Anterior cingulate cortex (tissue), 58 donors: ENCODE data around the gene CTXN1.
"Not testable (repeated sequence)": the region's sequence is repeated elsewhere in the genome, so short reads cannot be mapped to it uniquely, and the experiment has no call there.

Experiments used
- DNase-seq, 58 donors: peaks; one replicate each; lab custom pipeline; 2025; lab: John Stamatoyannopoulos, UW

CTXN1 gene

GRCh38 chr19:7926021-7926726 lies at the start of gene CTXN1:
Gene CTXN1 (minus strand): TSS chr19:7926135. CDS start chr19:7925538, 597 bp downstream.
- peak in 42 of 58 donors; percentile 6 to 80 (median 45) for DNase-seq

DNA sequence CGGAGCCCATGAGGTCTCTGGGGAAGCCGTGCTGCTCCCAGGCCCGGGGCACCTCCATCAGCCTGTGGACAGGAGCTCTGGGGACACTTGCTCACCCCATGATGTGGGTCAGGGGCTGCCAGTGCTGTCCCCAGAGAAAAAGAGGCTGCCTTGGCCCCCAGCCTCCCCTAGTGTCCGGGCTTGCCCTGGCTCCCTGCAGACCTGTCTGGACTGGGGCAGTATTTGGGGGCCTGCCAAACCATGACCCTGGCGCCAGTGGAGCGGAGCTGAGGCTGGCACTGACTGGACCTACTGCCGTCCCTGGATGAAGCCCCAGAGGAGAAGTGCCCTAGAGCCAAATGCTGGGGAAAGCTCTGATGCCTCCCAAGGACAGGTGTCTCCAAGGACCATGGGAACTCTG lies 49.1 kb upstream of the CTXN1 start:
- peak in 53 of 58 donors; percentile 3 to 82 (median 59) for DNase-seq

- DNase-seq, result peak in 53 of 58 donors; percentile 6 to 79 (median 54)
These were observed 47.9 kb upstream of the CTXN1 start for GRCh38 chr19:7973883-7974282.

DNA sequence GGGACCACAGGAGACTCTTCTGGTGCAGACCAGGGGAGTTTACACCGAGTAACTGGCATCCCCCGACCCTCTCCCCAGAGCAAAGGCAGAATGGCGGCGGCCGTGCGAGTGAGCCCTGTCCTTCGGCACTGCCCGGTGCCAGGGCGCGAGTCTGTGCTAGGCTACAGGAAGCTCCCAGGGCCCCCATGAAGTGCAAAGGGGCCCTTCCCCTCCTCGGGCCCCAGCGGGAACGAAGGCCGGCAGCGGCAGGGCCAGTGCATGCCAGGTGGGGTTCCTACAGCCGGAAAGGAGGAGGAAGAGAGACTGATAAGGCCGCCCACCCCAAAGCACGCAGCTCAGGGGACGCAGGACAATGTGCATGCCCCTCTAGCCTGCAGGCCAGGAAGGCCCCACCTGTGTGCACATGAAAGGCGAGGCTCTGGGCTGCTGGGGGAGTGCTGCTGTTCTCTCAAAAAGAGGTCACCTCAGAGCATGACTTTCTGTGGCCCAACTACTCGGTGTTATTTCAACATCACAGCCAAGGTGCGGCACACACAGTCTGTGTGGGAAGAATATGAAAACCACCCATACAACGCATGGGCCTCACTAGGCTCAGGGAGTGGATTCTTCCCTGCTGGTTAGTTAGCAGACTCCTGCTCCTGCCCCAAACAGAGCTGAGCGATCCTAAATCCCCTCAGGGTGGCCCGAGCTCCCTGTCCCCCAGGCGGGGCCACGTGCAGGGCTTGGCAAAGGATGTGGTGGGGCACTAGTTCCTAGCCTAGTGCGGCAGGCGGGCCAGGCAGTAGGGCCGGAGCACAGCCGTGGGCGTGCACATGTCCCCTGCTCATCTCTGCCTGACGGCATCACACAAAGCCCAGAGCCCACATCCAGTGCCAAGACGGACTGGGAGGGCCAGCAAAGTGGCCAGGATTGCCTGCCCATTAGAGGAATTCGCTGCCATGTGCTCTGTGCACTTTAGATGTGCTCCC lies 45.9 kb upstream of the CTXN1 start:
- DNase-seq, result peak in 5 of 58 donors; percentile 6 to 16 (median 8)

DNA sequence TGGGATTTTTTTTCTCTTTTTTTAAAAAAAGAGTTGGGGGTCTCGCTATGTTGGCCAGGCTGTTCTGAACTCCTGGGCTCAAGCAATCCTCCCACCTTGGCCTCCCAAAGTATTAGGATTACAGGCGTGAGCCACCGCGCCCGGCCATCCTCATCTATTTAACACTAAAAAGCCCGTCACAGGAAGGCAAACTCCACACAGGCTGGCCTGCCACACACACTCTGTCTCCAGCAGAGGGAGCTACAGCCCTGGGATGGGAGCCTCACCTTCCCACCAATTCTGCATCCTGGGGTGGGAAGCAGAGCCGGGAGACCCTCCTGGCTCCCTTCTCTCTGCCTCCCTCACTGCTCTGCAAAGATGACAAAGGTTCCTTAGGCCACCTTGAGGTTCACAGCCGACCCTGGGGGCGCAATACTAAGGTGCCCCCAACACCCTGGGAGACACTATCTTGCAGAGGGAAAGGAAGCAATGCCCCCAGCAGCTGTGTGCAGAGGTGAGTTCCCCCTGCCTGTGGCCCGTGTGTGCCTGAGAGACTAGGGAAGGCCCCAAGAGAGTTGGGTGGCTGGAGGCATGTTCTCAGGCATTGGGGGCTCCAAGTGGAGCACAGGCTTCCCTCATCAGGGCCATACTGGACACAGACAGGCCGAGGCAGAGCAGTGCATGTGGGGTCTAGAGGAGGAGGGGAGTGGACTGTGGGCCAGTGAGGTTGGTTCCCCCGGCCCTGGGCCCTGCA lies 44.9 kb upstream of the CTXN1 start:
- peak in 20 of 58 donors; percentile 5 to 42 (median 15) for DNase-seq

- DNase-seq, result peak in 2 of 58 donors; percentile 9 to 24
These were observed 43.6 kb upstream of the CTXN1 start for GRCh38 chr19:7969555-7969939.

DNA sequence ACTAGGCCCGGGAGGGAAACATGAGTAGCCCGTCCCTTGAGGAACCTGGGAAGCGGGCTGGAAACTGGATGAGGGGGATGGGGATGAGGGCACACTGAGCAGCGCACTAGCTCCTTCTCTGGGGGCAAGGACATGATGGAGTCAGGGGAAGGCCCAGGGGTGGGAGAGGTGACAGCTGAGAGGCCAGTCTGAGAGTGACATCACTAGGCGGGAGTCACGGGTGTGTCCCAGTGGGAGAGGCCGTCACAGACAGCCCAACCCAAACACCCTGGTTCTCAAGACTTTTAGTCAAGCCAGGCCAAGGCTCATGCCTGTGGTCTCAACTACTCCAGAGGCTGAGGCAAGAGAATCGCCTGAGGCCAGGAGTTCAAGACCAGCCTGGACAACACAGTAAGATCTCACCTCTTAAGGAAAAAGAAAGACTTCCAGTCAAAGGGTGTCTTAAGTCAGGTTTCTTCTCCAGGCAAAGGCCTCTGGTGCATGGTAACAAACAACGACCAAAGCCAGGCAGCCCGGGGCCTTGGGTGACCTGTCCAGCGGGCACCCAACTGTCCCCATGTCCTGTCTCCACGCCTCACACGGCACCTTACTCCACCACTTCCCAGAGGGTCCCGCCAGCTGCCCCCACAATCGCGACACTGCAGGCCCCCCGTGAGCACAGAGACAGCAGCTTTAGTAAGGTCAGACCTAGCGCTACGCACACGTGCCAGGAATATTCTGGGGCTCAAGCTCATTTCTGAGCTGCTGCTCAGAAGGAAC lies 43.0 kb upstream of the CTXN1 start:
- no peak for DNase-seq

DNA sequence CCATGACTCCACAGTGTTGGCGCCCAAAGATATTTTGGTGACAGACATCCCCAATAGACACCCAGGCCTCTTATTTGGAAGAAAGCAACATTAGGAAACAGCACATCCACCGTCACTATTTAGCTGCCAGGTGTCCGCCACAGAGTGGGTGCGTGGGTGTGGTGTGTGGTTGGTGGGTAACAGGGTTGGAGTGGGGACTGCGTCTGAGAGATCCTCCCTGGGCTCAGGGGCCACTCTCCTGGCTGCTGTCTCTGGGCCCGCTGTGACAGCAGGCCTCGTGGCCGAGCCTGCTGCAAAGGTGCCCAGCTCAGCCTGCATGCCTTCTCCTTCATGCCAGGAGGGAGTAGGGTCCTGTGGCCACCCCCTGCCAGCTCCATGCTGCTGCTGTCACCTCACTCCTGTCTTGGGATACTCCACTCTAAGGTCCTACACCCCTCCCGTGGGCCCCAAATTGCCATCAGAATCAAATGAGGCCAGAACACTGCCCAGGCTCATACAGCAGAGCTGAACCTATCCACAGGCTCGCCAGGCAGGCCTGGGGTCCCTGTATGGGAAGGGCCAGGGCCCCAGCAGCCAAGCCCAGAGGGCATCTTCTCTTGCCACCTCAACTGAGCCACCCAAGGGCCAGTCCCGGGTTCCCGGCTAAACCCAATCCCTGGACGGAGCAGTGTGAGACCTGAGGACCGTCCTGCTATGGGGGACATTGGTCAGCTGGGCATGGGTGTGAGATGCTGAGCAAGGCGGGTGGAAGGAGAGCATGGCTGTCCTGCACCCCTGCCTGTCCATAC lies 42.3 kb upstream of the CTXN1 start:
- DNase-seq, result no peak

- peak in 1 of 58 donors; percentile 8 for DNase-seq
These were observed 40.2 kb upstream of the CTXN1 start for GRCh38 chr19:7965921-7966665.

DNA sequence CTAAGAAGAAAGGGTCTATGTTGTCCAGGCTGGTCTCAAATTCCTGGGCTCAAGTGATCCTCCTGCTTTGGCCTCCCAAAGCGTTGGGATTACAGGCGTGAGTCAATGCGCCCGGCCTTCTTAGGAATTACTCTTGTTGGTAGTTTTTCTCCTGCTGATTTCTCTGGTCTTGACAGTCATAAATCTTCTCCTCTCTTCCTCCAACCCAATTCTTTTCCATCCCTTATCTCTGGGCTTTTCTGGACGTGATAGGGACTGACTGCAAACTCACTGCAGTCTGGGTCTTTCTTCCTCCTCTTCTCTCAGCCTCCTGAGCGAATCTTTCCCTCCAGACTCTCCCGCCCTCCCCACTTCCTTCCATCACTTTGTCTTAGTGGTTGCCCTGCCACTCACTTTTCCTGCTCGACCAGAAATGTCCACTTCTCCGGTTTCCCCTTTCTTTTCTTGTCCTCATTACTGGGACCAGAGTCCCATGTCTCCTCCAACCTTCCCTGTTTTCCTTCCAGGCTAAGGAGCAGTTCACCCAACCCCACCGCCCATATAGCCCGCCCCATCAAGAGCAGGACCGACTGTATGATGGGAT lies 39.4 kb upstream of the CTXN1 start:
- no peak for DNase-seq

- DNase-seq, result no peak
These were observed 37.6 kb upstream of the CTXN1 start for GRCh38 chr19:7963566-7963965.

DNA sequence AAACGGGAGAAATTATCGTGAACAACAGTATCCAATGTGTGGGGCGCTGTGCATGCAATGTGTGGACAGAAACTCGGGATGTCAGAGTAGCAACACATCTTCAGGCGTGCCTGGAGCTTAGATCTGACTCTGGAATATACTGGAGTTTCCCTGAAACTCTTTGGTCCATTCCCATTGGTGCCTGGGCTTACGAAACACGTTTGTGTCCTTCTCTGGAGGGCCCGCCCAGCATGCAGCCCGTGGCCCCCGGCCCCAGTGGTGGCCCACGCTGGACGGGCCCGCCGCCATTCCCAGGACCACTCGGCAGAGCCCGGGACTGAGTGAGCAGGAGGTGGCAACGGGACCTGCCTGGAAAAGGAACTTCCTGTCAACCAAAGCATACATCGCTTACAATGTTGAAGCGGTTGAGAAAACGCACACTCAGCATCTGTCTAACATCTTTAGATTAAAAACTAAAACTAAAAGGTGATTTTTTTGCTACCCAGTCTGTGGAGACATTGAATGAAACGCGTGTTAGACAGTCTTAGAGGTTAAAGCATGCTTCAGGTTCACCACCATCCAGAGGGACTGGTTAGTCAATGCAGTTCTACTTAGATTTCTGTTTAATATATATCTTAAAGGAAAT lies 36.8 kb upstream of the CTXN1 start:
- no peak for DNase-seq

- DNase-seq, result no peak
These were observed 36.1 kb upstream of the CTXN1 start for GRCh38 chr19:7961920-7962626.

DNA sequence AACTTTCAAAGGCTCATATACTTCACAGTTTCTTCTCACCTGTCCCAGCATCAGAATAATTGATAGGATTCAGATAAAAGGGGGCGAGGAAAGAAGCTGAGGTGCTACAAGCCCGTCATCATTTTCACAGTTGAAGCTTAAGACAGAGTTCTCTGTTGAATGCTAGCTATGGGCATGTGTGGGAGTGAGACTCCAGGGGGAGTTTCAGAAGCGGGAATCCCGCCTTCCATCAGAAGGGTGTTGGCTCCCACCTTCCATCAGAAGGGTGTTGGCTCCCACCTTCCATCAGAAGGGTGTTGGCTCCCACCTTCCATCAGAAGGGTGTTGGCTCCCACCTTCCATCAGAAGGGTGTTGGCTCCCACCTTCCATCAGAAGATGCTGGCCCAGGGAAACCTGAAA lies 35.1 kb upstream of the CTXN1 start:
- DNase-seq, result not testable (repeated sequence)

DNA sequence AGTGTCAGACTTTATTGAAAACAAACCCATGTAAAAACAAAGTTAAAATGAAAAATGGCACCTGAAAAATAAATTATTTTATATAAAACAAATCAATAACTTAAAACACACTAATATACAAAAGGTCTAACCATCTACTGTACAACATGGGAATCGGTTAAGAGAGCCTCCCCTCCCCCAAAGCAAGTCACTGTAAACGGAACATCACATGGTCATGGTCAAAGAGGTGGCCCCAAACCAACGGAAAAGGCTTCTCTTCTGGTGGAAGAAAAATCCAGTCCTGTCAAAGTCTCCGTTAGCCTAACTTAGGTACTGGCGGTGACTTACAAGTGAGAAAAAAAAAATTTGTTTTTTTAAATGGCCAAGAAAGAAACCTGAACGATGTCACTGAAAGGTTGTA lies 33.3 kb upstream of the CTXN1 start:
- no peak for DNase-seq

GRCh38 chr19:7955696-7956095 lies 29.8 kb upstream of the CTXN1 start:
- no peak for DNase-seq

GRCh38 chr19:7953576-7953975 lies 27.6 kb upstream of the CTXN1 start:
- no peak for DNase-seq
